Pancreas (tissue), 10 donors: Measurements from ENCODE around the gene ZNF423. TPM values are rescaled to one million over a fixed set of nuclear protein-coding genes. Genes with fewer than 3 reads are reported as not detected.

ENCODE experiments used
- ATAC-seq, 4 donors: fragments of 200-7000 bp; cut with Tn5 transposase; one replicate each; pipeline versions ENCODE4 v1.8.0 to v1.9.1; 2020; ENCODE audit warnings: mild to moderate bottlenecking in 4 of 4, moderate library complexity in 4 of 4
- DNase-seq, 6 donors: peaks; one replicate each; pipeline ENCODE4 v3.0.0-alpha.2; 2020
- FAIRE-seq: peaks from 2 replicates; lab custom pipeline; 2012; peaks lifted over from hg19 to GRCh38; lab: Jason Lieb, UNC
- H3K27ac ChIP-seq, 4 donors: fragments of 200-600 bp; sonication (generic); 1 replicate in 3 of 4; 2 replicates in 1 of 4; pipeline versions ENCODE4 v1.5.0 to v1.8.0; 2020
- H3K27me3 ChIP-seq, 4 donors: fragments of 200-600 bp; one replicate each; pipeline ENCODE4 v1.8.0; 2021
- H3K36me3 ChIP-seq, 3 donors: fragments of 200-600 bp; sonication (generic) in 1 of 3; one replicate each; pipeline versions ENCODE4 v1.5.0 to v1.8.0; 2020 to 2021
- H3K4me1 ChIP-seq, 3 donors: fragments of 200-600 bp; one replicate each; pipeline ENCODE4 v1.8.0; 2021
- H3K4me3 ChIP-seq, 4 donors: fragments of 200-600 bp; sonication (generic) in 2 of 4; one replicate each; pipeline versions ENCODE4 v1.5.0 to v1.8.0; 2020 to 2021
- H3K9me3 ChIP-seq, 4 donors: fragments of 200-600 bp; one replicate each; pipeline ENCODE4 v1.8.0; 2021
- CTCF ChIP-seq, 4 donors: fragments of 200-600 bp; sonication (generic) in 3 of 4; IDR thresholded peaks; one replicate each; pipeline versions ENCODE4 v1.5.0 to v1.8.0; 2021; ENCODE audit warnings: antibody characterized with exemption in 4 of 4
- WGBS, 2 donors: extraction: QIAGEN DNeasy Blood & Tissue Kit; methylation state at CpG; one replicate each; pipeline ENCODE4 v1.1.7; 2013; 5-methylcytosine and 5-hydroxymethylcytosine counted together
- intact Hi-C, 3 donors: fragments of 100-400 bp; cut with DNase I; formaldehyde crosslinking; loops; one replicate each; pipeline versions ENCODE4 v1.11.1 to v1.14.2; 2022
- polyA plus RNA-seq, 2 donors: library from polyadenylated mRNA; stranded (reverse); fragments of 200-250 nt; gene quantifications; one replicate each; pipeline ENCODE4 v1.2.3, GENCODE V29; 2013
- total RNA-seq, 6 donors: library from RNA; stranded (reverse); fragmentation: NEBNext Ultra II Directional in 4 of 6; extraction: Animal tissue kit (Norgen Biotek cat#: 25700) in 4 of 6; gene quantifications; one replicate each; pipeline versions ENCODE4 v1.2.1 to v1.2.4, GENCODE V29; 2021 to 2023
- donor health status: healthy with polysubstance abuse.
- donor health status: DM: no; HTN: no; CAD: no; lungs with moderate emphysema.
- donor health status: DM: no; HTN: no; CAD: no.
- donor health status: control.
- donor health status: control.
- donor health status: Bipolar disorder and iron deficiency.
- donor health status: DM: yes; HTN: yes; CAD: no.
- donor health status: DM: no; HTN: no; CAD: no.
- donor health status: DM: no; HTN: no; CAD: no.
- donor health status: DM: yes; HTN: yes; CAD: no.

ZNF423 gene
- total and polyA plus RNA-seq, 8 donors, result 0.61 to 5.1 (median 3.0) TPM

- no peak for TF ChIP-seq CTCF (IDR thresholded peaks at IDR 0.05)
- ATAC-seq, result no peak
These were observed 128.3 kb downstream of the ZNF423 start for GRCh38 chr16:49727611-49728010.

GRCh38 chr16:49726155-49726554 is 129.8 kb downstream of the ZNF423 start:
- Histone ChIP-seq H3K36me3 (no peaks in the 10 kb centered on the region), H3K27ac (no peak overlapping the region), H3K4me1 (no peaks in the 10 kb centered on the region), H3K4me3 (no peak overlapping the region), H3K9me3 (no peaks in the 10 kb centered on the region), H3K27me3 (no peaks in the 10 kb centered on the region)
- FAIRE-seq (no peak), DNase-seq (no peak), ATAC-seq (no peak)
- intact Hi-C loops, result no loop called here
- no peak for TF ChIP-seq CTCF (IDR thresholded peaks at IDR 0.05)
- 93 to 94% methylated on average over 6 of the region's 6 CpGs for WGBS, 2 donors

More at GRCh38 chr16:49727611-49728010, 128.3 kb downstream of the ZNF423 start:
- no peaks in the 10 kb centered on the region for H3K27me3 ChIP-seq
- no peak overlapping the region for H3K4me3 ChIP-seq
- no peak for DNase-seq
- H3K27ac ChIP-seq, result no peak overlapping the region
- 87 to 93% methylated on average over 11 of the region's 11 CpGs for WGBS, 2 donors
- intact Hi-C loops, result no loop called here
- H3K9me3 ChIP-seq, result no peaks in the 10 kb centered on the region
- H3K36me3 ChIP-seq, result no peaks in the 10 kb centered on the region
- no peaks in the 10 kb centered on the region for H3K4me1 ChIP-seq
- FAIRE-seq, result no peak

- H3K4me3 ChIP-seq, result no peak overlapping the region
- no peaks in the 10 kb centered on the region for H3K27me3 ChIP-seq
- WGBS, 2 donors, result 90 to 95% methylated on average over 8 of the region's 8 CpGs
- H3K36me3 ChIP-seq, result no peaks in the 10 kb centered on the region
- H3K9me3 ChIP-seq, result no peaks in the 10 kb centered on the region
- DNase-seq (no peak), ATAC-seq (no peak), FAIRE-seq (no peak)
- H3K27ac ChIP-seq, result no peak overlapping the region
- TF ChIP-seq CTCF (IDR thresholded peaks at IDR 0.05), result no peak
- intact Hi-C loops, result no loop called here
- H3K4me1 ChIP-seq, result no peaks in the 10 kb centered on the region
These were observed 130.3 kb downstream of the ZNF423 start for GRCh38 chr16:49725651-49726050.

GRCh38 chr16:49724774-49725173 is 131.1 kb downstream of the ZNF423 start:
- DNase-seq (no peak), FAIRE-seq (no peak), ATAC-seq (no peak)
- H3K9me3 ChIP-seq, result no peaks in the 10 kb centered on the region
- no peak for TF ChIP-seq CTCF (IDR thresholded peaks at IDR 0.05)
- no peak overlapping the region for H3K27ac ChIP-seq
- H3K4me3 ChIP-seq, result no peak overlapping the region
- no peaks in the 10 kb centered on the region for H3K27me3 ChIP-seq
- no peaks in the 10 kb centered on the region for H3K36me3 ChIP-seq
- WGBS, 2 donors, result 89 to 91% methylated on average over 5 of the region's 5 CpGs
- H3K4me1 ChIP-seq, result no peaks in the 10 kb centered on the region
- intact Hi-C loops, result no loop called here

- Histone ChIP-seq H3K36me3 (no peaks in the 10 kb centered on the region), H3K27ac (no peak overlapping the region), H3K27me3 (no peaks in the 10 kb centered on the region), H3K4me1 (no peaks in the 10 kb centered on the region), H3K9me3 (no peaks in the 10 kb centered on the region), H3K4me3 (no peak overlapping the region)
- FAIRE-seq, result no peak
- ATAC-seq, result no peak
- TF ChIP-seq CTCF (IDR thresholded peaks at IDR 0.05), result no peak
- WGBS, 2 donors, result 96 to 97% methylated on average over 1 of the region's 1 CpG
- intact Hi-C loops, result no loop called here
- DNase-seq, result no peak
These were observed 132.6 kb downstream of the ZNF423 start for GRCh38 chr16:49723310-49723709.
